ENCODE measurements around the gene HEY2. TPM values are rescaled to one million over a fixed set of nuclear protein-coding genes. Genes with fewer than 3 reads are reported as not detected.

HEY2 gene
- total and polyA plus RNA-seq, 5 donors from 2014 or later: 0.34 to 0.39 (median 0.38) TPM; not detected in 2

GRCh38 chr6:125745281-125746018 lies 4.0 kb upstream of the HEY2 start:
- peaks cover 42% of the 10 kb centered on the region for H3K4me1 ChIP-seq (ENCODE audit: control insufficient read depth, insufficient read depth, low read length, poor library complexity, severe bottlenecking)
- H3K27ac Mint-ChIP-seq: no peak overlapping the region
- peaks cover 10 to 35% (median 23%) of the 10 kb centered on the region in 4 donors for H3K4me1 Mint-ChIP-seq
- H3K36me3 Mint-ChIP-seq: no peaks in the 10 kb centered on the region
- no peak overlapping the region for H3K4me3 ChIP-seq (ENCODE audit: low read depth, low read length)
- DNase-seq: no peak
- no peak for ATAC-seq (ENCODE audit: low read depth in 2 of 2)
- H3K9me3 Mint-ChIP-seq: peaks cover 0 to under 1% (median 0%) of the 10 kb centered on the region in 7 donors
- H3K36me3 ChIP-seq (ENCODE audit: control insufficient read depth, insufficient read depth, low read length): no peaks in the 10 kb centered on the region
- no peak overlapping the region for H3K27ac ChIP-seq (ENCODE audit: insufficient read depth, low read length, poor library complexity, severe bottlenecking)
- H3K27me3 Mint-ChIP-seq: peaks cover 82% of the 10 kb centered on the region
- peaks cover 48% of the 10 kb centered on the region for H3K27me3 ChIP-seq (ENCODE audit: control insufficient read depth, insufficient read depth, low read length)
- no peaks in the 10 kb centered on the region for H3K9me3 ChIP-seq (ENCODE audit: control insufficient read depth in 2 of 2, low read length in 2 of 2)
- H3K4me3 Mint-ChIP-seq: peak overlapping the region in 1 of 4 donors; percentile 90

GRCh38 chr6:125746019-125746414 lies 3.4 kb upstream of the HEY2 start:
- peak overlapping the region; percentile 37 to 92 (median 90) for H3K4me3 Mint-ChIP-seq
- H3K9me3 Mint-ChIP-seq: peaks cover 0 to 3% (median 0%) of the 10 kb centered on the region in 7 donors
- no peaks in the 10 kb centered on the region for H3K36me3 Mint-ChIP-seq
- H3K27ac ChIP-seq (ENCODE audit: insufficient read depth, low read length, poor library complexity, severe bottlenecking): no peak overlapping the region
- peaks cover 13 to 38% (median 27%) of the 10 kb centered on the region in 4 donors for H3K4me1 Mint-ChIP-seq
- H3K9me3 ChIP-seq (ENCODE audit: control insufficient read depth in 2 of 2, low read length in 2 of 2): no peaks in the 10 kb centered on the region
- H3K36me3 ChIP-seq (ENCODE audit: control insufficient read depth, insufficient read depth, low read length): no peaks in the 10 kb centered on the region
- H3K27ac Mint-ChIP-seq: peak overlapping the region in 2 of 3 donors; percentile 91 to 92
- peak overlapping the region; percentile 94 for H3K4me3 ChIP-seq (ENCODE audit: low read depth, low read length)
- peaks cover 50% of the 10 kb centered on the region for H3K27me3 ChIP-seq (ENCODE audit: control insufficient read depth, insufficient read depth, low read length)
- no peak for DNase-seq
- peaks cover 82% of the 10 kb centered on the region for H3K27me3 Mint-ChIP-seq
- ATAC-seq (ENCODE audit: low read depth in 2 of 2): no peak
- peaks cover 45% of the 10 kb centered on the region for H3K4me1 ChIP-seq (ENCODE audit: control insufficient read depth, insufficient read depth, low read length, poor library complexity, severe bottlenecking)

GRCh38 chr6:125746731-125747588 lies 2.5 kb upstream of the HEY2 start:
- peak overlapping the region; percentile 94 for H3K4me3 ChIP-seq (ENCODE audit: low read depth, low read length)
- peaks cover 45% of the 10 kb centered on the region for H3K4me1 ChIP-seq (ENCODE audit: control insufficient read depth, insufficient read depth, low read length, poor library complexity, severe bottlenecking)
- Mint-ChIP-seq H3K36me3 (no peaks in the 10 kb centered on the region), H3K27ac (peak overlapping the region in 2 of 3 donors; percentile 91 to 92), H3K9me3 (peaks cover 0 to 3% (median 0%) of the 10 kb centered on the region in 7 donors), H3K4me1 (peaks cover 16 to 41% (median 28%) of the 10 kb centered on the region in 4 donors), H3K27me3 (peaks cover 82% of the 10 kb centered on the region), H3K4me3 (peak overlapping the region; percentile 61 to 92 (median 90))
- no peaks in the 10 kb centered on the region for H3K9me3 ChIP-seq (ENCODE audit: control insufficient read depth in 2 of 2, low read length in 2 of 2)
- H3K27ac ChIP-seq (ENCODE audit: insufficient read depth, low read length, poor library complexity, severe bottlenecking): no peak overlapping the region
- no peaks in the 10 kb centered on the region for H3K36me3 ChIP-seq (ENCODE audit: control insufficient read depth, insufficient read depth, low read length)
- peaks cover 57% of the 10 kb centered on the region for H3K27me3 ChIP-seq (ENCODE audit: control insufficient read depth, insufficient read depth, low read length)
- DNase-seq (peak; percentile 56 to 87 (median 73)), ATAC-seq (ENCODE audit: low read depth in 2 of 2) (peak; percentile 65 to 67)

- Mint-ChIP-seq H3K27me3 (peaks cover 85% of the 10 kb centered on the region), H3K9me3 (peaks cover 0 to 3% (median 0%) of the 10 kb centered on the region in 7 donors), H3K4me1 (peaks cover 16 to 41% (median 28%) of the 10 kb centered on the region in 4 donors), H3K27ac (peak overlapping the region in 2 of 3 donors; percentile 91 to 92), H3K36me3 (no peaks in the 10 kb centered on the region), H3K4me3 (peak overlapping the region; percentile 61 to 94 (median 92))
- peaks cover 57% of the 10 kb centered on the region for H3K27me3 ChIP-seq (ENCODE audit: control insufficient read depth, insufficient read depth, low read length)
- peak; percentile 11 to 35 (median 22) for DNase-seq
- no peaks in the 10 kb centered on the region for H3K9me3 ChIP-seq (ENCODE audit: control insufficient read depth in 2 of 2, low read length in 2 of 2)
- no peak for ATAC-seq (ENCODE audit: low read depth in 2 of 2)
- no peaks in the 10 kb centered on the region for H3K36me3 ChIP-seq (ENCODE audit: control insufficient read depth, insufficient read depth, low read length)
- H3K27ac ChIP-seq (ENCODE audit: insufficient read depth, low read length, poor library complexity, severe bottlenecking): no peak overlapping the region
- H3K4me3 ChIP-seq (ENCODE audit: low read depth, low read length): peak overlapping the region; percentile 94
- peaks cover 45% of the 10 kb centered on the region for H3K4me1 ChIP-seq (ENCODE audit: control insufficient read depth, insufficient read depth, low read length, poor library complexity, severe bottlenecking)
These were observed 1.6 kb upstream of the HEY2 start for GRCh38 chr6:125747589-125748405.

GRCh38 chr6:125748406-125749172 lies 843 bp upstream of the HEY2 start:
- DNase-seq: peak in 2 of 3 donors; percentile 12 to 28
- peaks cover 45% of the 10 kb centered on the region for H3K4me1 ChIP-seq (ENCODE audit: control insufficient read depth, insufficient read depth, low read length, poor library complexity, severe bottlenecking)
- no peaks in the 10 kb centered on the region for H3K9me3 ChIP-seq (ENCODE audit: control insufficient read depth in 2 of 2, low read length in 2 of 2)
- H3K4me3 ChIP-seq (ENCODE audit: low read depth, low read length): peak overlapping the region; percentile 77
- no peak for ATAC-seq (ENCODE audit: low read depth in 2 of 2)
- Mint-ChIP-seq H3K36me3 (no peaks in the 10 kb centered on the region), H3K27me3 (peaks cover 85% of the 10 kb centered on the region), H3K4me1 (peaks cover 16 to 41% (median 28%) of the 10 kb centered on the region in 4 donors), H3K9me3 (peaks cover 0 to 3% (median 0%) of the 10 kb centered on the region in 7 donors), H3K27ac (peak overlapping the region in 2 of 3 donors; percentile 73 to 89), H3K4me3 (peak overlapping the region; percentile 61 to 94 (median 90))
- no peak overlapping the region for H3K27ac ChIP-seq (ENCODE audit: insufficient read depth, low read length, poor library complexity, severe bottlenecking)
- H3K27me3 ChIP-seq (ENCODE audit: control insufficient read depth, insufficient read depth, low read length): peaks cover 60% of the 10 kb centered on the region
- H3K36me3 ChIP-seq (ENCODE audit: control insufficient read depth, insufficient read depth, low read length): no peaks in the 10 kb centered on the region

- Mint-ChIP-seq H3K4me3 (peak overlapping the region; percentile 30 to 95 (median 93)), H3K9me3 (peaks cover 0 to 3% (median 0%) of the 10 kb centered on the region in 7 donors), H3K4me1 (peaks cover 16 to 41% (median 28%) of the 10 kb centered on the region in 4 donors), H3K27ac (peak overlapping the region; percentile 1 to 88 (median 83)), H3K36me3 (no peaks in the 10 kb centered on the region), H3K27me3 (peaks cover 92% of the 10 kb centered on the region)
- DNase-seq (peak in 1 of 3 donors; percentile 21), ATAC-seq (ENCODE audit: low read depth in 2 of 2) (no peak)
- Histone ChIP-seq H3K4me3 (ENCODE audit: low read depth, low read length) (peak overlapping the region; percentile 73), H3K36me3 (ENCODE audit: control insufficient read depth, insufficient read depth, low read length) (no peaks in the 10 kb centered on the region), H3K27me3 (ENCODE audit: control insufficient read depth, insufficient read depth, low read length) (peaks cover 60% of the 10 kb centered on the region), H3K27ac (ENCODE audit: insufficient read depth, low read length, poor library complexity, severe bottlenecking) (no peak overlapping the region), H3K9me3 (ENCODE audit: control insufficient read depth in 2 of 2, low read length in 2 of 2) (no peaks in the 10 kb centered on the region), H3K4me1 (ENCODE audit: control insufficient read depth, insufficient read depth, low read length, poor library complexity, severe bottlenecking) (peaks cover 45% of the 10 kb centered on the region)
These were observed 646 bp downstream of the HEY2 start for GRCh38 chr6:125749865-125750691.

Data from CD4-positive, CD25-positive, alpha-beta regulatory T cell (primary cell).